ENCODE results near the gene P2RX3. TPM values are rescaled to one million over a fixed set of nuclear protein-coding genes. Genes with fewer than 3 reads are reported as not detected.
"Not testable (repeated sequence)": the region's sequence is repeated elsewhere in the genome, so short reads cannot be mapped to it uniquely, and the experiment has no call there.

Gene P2RX3
- total RNA-seq, 1 donor from 2014 or later = not detected

DNA sequence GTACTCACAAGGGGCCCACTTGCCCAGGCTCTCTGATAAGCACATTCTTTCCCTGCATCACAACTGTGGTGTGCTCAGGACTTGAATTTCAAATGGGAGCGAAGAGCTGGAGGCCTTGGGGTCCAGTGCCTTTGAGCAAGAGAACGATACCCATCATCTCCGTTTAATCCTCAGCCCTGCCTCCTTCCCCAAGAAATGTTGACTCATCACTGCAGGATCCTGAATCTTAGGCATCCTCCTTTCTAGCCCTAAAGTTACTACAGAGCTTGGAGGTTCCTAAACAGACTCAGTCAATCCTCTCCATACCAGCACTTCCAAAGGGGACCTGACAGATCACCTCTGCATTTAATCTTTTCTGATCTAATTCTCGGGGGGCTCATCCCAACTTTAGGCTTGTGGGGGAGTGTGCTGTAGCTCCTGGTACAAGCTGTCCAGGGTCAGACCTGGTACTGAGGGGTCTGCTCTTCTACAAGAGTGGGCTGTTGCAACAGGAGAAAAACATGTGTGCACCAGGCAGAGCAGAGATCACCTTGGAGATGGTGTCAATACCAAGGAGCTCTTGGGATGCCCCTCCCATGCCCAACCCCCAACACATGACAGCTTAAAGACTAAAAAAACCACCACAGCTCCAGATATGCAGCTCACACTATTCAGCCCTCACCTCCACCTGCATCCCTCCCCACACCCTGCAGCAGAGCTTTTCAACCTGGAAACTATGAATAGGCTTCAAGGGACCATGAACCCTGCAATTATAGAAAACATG lies 56.2 kb downstream of the P2RX3 start:
- no peak for DNase-seq (ENCODE audit: extremely low read depth, low read depth, low spot score)

DNA sequence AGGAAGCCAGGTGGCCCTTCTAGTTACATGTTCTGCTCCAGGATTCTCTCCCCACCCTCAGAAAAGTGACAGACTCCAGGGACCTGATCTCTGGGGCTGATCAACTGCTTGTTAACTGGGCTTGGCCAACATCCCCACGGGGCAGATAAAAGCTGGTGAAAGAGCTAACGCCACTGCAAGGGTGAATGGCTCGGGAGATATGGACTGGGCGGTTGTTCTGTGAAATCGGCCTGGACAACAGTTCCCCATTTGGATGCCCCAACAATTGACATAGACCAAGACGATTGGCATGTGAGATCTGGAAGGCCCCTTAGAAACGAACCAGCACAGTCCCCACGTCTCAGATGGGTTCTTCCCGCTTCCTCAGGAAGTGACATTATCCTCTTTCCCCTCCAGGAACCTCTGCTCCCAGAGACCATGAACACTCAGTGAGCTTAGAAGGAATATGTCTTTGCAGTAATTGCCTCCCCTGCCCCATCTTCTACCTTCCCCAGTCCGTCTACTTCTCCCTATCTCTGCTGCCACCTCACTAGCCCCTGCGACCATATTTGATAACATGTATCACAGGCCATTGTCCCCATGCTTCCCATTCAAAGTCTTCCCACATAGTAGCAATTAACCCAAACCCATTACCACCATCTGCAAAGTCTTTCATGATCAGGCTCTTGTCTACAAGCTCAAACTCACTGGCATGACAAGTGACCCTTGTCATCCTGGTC lies 57.9 kb downstream of the P2RX3 start:
- no peak for DNase-seq (ENCODE audit: extremely low read depth, low read depth, low spot score)

DNA sequence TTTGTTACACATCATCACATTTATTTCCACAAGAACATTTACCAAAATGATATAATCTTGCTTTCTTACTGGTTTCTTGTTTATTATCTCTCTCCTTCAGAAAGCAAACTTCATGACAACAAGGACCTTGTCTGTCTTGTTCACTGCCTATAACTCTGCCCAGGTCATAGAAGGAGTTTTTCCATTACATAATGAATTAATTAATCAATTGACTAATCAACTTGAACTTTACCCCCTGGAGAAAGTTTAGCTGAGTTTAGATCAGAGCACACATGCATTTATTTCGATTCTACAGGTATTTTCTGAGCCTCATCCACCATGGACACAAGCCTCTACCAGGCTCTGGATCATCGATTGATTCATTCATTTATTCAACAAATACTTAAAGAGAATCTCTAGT lies 58.6 kb downstream of the P2RX3 start:
- DNase-seq (ENCODE audit: extremely low read depth, low read depth, low spot score) = no peak

DNA sequence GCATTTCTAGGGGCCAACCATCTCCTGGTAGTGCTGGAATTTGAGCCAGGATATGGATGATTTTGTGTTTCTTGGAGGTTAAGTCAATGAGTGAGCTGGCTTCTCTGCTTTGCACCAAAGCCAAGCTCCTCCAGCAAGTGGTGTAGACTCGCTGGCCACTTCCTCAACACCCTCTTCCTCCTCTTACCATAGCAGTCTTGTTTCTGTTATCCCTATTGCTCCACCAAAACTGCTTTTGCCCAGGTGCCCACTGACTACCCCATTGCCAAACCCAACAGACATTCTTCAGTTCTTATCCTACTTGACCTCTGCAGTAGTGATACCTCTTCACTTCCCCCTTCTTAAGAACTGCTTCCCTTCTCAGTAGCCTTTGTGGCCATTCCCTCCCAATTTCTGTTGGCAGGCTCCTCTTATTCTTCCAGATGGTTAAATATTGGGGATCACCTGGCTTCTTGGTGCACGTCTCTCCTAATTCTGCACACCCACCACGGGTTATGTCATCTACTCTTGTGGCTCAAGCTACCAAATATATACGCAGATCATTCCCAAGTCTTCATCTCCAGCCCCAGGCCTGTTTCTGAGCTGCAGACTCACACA lies 59.3 kb downstream of the P2RX3 start:
- no peak for DNase-seq (ENCODE audit: extremely low read depth, low read depth, low spot score)

DNA sequence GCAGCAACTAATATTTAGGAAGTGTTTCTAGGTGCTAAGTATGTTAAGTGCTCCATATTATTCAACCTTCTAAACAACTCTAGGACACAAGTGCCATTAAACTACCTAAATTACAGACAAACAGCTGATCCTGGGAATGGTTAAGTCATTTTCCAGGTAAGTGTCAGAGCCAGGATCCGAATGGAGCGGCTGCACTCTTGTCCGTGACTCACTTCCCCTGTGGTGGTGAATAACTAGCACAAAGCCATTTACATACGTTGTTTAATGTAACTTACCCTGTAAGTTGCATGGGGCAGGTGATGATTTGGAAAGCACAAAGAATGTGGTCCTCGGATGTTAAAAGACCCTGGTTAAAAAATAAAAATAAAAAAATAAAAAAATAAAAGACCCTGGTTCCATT lies 61.1 kb downstream of the P2RX3 start:
- DNase-seq (ENCODE audit: extremely low read depth, low read depth, low spot score) = no peak

DNA sequence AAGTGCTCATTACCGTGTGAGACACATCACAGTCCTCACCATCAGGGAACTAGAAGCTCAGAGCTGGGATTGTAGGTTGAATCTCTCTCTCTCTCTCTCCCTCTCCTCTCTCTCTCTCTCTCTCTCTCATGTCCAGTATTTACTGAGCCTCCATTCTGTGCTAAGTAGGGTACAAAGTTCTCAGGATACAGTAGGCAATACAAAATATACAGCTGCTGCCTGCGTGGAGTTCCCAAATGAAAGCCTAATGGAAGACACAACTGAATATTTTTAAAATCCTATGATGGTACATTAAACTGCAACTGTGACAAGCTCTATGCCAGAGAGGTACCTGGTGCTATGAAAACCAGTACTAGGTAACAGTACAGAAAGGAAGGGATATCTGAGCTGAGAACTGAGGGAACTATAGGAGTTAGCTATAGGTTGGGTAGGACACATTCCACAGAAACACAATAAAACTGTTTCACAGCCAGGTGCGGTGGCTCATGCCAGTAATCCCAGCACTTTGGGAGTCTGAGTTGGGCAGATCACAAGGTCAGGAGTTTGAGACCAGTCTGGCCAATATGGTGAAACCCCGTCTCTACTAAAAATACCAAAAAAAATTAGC lies 61.9 kb downstream of the P2RX3 start:
- no peak for DNase-seq (ENCODE audit: extremely low read depth, low read depth, low spot score)

DNA sequence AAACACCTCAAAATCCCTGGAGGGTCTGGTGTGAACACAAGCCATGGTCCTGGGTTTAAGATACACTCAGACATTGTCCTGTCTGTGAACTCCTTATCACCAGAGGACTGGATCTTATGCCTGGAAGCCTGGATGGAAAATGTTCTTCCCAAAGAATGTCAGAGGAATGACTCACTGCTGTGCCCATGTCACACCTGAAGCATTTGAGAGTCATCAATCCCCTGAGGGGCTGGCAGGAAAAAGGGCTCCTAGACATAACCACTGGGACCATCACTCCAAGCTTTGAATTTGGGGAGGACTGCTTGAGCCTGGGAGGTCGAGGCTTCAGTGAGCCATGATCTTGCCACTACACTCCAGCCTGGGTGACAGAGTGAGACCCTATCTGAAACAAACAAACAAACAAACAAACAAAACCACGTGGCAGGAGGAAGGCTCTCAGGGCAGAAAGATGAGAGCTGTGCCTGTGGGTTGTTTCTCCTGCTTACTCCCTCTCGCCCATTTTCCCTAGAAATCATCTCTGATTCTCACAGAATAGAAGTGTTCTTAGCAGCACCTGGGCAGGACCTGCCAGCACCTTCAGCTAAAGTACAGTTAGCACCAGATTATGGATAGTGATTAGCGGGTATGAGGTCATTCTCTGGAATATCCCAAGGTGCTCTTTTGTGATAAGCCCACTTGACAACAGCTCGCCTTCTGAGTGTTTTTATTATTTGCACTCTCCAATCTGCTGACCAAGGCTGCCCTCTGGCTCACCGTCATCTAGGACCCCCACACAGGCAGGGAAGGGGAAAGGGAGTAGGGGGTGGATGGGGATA lies 64.2 kb downstream of the P2RX3 start:
- DNase-seq (ENCODE audit: extremely low read depth, low read depth, low spot score) = no peak

DNA sequence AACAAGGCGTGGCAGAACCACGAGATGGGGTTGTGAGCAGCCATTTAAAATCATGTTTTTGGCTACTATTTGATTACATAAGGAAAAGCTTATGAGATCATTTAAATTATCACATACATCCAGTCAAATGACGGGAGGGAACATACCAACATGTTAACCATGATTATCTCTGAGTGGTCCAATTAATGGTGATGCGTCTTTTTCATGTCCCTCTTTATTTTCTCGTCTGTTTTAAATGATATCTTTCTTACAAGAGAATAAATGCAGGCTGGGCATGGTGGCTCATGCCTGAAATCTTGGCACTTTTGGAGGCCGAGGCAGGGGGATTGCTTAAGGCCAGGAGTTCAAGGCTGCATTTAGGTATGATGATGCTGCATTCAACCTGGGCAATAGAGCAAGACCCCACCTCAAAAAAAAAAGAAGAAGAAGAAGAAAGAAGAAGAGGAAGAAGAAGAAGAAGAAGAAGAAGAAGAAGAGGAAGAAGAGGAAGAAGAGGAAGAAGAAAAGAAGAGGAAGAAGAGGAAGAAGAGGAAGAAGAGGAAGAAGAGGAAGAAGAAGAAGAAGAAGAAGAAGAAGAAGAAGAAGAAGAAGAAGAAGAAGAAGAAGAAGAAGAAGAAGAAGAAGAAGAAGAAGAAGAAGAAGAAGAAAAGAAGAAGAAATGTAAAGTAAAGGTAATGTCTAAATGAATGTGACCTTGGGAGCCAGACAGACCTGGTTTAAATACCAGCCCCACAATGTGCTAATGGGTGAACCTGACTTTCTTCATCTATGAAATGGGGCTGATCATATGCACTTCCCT lies 65.0 kb downstream of the P2RX3 start:
- not testable (repeated sequence) for DNase-seq (ENCODE audit: extremely low read depth, low read depth, low spot score)

DNA sequence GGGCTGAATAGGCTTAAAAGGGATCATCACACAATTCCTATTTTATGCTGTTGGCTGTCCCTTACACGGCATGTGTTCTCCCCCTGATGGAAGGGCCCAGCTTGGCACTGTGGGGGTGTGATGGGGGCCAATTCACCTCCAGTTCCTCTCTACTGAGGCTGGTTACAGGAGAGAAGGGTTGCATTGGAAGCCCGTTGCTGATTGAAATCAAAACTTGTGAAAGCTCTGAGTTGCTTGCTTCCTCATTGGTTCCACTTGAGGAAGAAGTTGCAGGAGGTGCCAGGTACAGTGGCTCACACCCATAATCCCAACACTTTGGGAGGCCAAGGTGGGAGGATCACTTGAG lies 65.6 kb downstream of the P2RX3 start:
- DNase-seq (ENCODE audit: extremely low read depth, low read depth, low spot score) = no peak

DNA sequence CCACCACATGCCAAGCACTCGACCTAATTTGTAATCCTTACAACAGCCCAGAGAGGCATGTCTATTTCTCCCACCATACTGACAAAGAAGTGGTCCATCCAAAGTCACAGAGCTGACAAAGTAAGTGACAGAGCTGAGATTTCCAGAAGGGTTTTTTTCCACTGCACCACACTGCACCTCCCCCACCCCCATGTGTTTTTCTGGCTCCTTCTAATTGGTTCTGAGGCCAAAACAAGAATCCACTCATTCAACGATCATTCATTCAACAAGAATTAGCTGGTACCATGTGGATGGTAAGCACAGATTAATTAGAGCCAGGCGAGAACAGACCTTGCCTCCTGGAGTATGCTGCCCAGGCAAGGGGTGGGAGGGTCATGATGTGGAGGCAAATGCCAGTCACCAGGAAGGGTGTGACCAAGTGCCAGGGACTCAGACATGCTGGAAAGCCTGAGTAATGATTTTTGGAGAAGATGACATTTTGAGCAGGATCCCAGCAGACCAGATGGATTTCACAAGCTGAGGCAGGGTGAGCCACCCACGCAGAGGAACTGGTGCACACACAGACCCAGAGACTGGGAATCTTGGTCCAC lies 67.2 kb downstream of the P2RX3 start:
- no peak for DNase-seq (ENCODE audit: extremely low read depth, low read depth, low spot score)

DNA sequence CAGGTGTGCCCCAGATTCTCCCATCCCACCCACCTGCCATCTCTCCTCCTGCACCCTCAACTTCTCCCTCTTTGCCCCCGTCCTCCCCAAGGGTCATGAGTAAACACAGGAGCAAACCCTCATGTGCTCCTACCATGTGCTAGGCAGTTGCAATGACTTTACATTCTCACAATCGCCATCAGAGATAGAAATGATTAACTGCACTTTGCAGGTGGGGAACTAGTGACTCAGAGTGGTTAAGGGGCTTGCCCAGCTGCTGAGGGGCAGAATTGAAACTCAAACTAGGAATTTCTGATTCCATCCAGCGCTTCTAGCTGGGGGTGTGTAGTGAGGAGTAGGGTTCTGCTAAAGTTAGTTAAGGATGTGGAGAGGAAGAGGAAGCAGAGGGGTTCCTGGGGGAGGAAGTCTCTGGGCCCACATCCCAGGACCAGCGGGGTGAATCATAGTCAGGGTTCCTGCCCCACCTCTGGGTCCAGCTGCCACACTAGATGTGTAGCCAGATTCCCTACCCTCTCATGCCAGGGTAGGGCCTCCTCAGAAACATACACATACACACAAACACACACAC lies 68.3 kb downstream of the P2RX3 start:
- DNase-seq (ENCODE audit: extremely low read depth, low read depth, low spot score) = peak; percentile 62

DNA sequence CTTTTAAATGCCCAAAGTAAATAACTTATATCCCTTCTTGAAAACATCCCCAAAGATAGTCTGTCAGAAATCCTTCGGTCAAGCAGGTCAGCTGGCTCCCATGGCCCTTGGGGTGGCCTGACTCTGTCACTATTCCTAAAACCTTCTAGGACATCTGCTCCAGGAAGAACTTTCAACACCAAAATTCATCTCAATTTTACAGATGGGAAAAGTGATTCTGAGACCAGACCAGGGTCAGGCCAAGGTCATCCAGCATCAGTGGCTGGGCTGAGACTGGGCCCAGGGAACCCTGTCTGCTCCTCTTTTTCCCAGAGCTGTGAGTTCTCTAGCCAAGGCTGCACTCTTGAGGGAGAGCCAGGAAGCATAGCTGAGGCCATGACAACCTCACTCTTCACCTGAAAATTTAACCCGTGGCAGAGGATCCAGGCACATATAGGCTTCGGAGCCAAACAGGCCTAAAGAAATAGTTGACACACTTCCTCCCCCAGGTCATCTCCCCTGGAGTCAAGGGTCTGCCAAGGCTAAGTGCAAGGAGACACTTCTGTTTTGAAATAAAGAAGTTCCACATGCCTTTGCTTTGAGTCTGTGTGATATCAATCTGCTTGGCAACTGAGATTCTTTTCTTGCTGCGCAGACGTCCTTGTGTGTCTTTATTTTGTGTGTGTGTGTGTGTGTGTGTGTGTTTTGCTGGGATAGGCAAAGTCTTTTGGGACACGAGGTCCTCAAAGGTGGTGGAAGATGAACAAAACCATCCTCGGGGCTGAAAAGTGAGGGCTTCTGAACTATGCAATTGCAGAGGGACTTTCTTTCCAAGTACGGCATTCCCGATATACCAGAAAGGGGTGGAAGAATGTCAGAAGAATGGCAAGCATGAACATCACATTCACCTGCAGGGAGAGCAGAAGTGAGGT lies 69.1 kb downstream of the P2RX3 start:
- no peak for DNase-seq (ENCODE audit: extremely low read depth, low read depth, low spot score)

DNA sequence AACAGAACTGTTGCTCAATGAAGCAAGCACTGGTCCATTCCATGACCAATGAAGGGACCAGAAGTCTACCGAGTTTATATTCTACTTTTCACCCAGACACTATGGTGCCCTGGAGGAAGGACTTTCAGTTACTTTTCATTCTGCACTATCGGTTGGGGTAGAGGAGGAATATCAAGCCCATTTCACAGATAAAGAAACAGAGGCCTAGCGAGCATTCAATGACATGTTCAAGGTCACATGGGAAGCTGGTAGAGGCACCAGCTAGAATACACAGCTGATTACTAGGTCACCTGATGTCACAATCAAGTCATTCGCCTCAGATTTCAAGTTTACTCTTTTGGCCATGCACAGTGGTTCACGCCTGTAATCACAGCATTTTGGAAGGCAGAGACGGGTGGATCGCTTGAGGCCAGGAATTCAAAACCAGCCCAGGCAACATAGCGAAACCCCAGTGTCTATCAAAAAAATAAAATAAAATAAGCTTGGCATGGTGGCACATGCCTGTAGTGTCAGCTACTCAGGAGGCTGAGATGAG lies 69.9 kb downstream of the P2RX3 start:
- DNase-seq (ENCODE audit: extremely low read depth, low read depth, low spot score) = no peak

DNA sequence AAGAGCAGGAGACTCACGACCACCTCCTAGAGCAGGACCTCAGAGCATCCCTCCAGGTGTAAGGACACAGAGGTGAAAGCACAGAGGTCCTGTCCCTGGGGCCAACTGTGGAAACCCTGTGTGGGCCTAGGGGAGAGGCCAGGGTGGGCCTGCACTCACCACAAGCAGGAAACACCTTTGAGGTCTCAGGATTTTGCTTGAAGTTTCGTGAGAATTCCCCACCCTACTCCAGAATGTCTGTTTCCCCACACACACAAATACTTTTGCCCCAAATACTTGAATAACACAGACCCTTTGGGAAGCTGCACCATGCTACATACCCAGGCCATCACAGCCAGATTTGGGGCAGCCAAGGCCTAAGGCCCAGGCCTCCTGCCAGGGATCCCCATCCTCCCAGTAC lies 70.6 kb downstream of the P2RX3 start:
- DNase-seq (ENCODE audit: extremely low read depth, low read depth, low spot score) = no peak

DNA sequence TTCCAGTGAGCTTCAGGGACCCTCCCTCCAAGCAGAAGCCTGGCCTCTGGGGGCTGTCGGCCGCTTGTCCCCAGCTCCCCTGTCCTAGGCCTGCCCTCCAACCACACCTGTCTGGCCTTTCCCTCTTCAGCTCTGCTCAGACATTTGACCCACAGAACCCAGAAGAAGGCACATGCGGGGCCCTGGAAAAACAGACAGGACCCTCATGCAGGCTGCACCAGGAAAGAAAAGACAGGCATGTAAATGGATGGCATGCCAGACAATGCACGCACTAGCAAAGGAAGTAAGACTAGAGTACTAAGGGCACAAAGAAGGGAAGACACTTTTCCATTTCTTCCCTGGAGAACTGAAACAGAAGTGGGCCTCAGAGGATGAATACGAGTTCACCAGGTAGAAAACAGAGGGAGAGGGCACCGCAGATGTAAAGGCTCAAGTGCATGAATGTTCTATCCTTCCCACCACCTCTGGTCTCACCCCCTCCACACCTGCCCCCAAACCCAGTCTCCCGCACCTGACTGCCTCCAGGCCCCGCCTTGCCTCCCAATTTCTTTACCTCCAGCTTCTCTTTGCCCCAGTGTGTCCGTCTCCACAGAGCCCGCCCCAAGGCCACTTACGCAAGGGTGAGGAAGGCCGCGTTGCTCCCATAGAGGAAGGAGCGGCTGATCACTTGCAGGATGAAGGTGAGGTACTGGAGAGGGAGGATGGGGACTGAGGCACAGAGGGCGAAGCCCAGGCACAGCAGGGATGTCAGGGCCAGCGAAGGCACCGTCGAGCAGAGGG lies 71.4 kb downstream of the P2RX3 start:
- DNase-seq (ENCODE audit: extremely low read depth, low read depth, low spot score) = no peak

DNA sequence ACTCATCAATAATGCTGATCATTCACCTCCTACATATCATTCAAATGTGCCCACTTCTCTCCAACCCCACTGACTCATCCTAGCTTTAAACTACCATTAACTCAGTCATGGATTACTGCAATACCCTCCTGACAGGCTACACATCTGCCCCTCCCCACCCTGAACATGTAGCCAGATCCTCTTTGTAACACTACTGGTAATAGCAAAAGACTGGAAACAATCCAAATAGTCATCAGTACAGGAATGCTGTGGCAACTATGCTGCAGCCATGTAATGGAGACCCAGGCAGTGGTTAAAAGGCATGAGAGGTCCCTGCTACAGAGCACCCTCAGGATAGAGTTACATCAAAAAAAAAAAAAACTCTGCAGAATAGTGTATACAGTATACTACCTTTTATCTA lies 72.1 kb downstream of the P2RX3 start:
- no peak for DNase-seq (ENCODE audit: extremely low read depth, low read depth, low spot score)

DNA sequence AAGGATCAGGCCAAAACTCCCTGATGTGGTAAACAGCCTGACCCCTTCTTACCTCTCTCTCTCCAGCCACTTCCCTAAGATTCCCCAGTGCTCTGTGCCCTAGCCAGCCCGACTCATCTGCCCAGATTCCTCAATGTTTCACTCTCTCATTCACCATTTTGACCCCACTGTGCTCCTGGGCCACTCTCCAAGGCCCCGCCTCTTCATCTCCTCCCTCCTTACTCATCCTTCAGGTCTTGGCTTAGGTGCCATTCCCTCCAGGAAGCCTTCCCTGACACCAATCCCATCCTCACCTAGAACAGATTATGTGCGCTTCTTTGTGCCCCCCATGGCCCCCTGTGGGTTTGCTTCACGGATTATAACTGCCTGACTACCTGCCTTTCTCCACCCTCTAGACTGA lies 75.5 kb downstream of the P2RX3 start:
- DNase-seq (ENCODE audit: extremely low read depth, low read depth, low spot score) = no peak

All from glomerular endothelial cell (primary cell).